ENCODE measurements around the gene PCLO. TPM values are rescaled to one million over a fixed set of nuclear protein-coding genes. Genes with fewer than 3 reads are reported as not detected.
"Not testable (repeated sequence)": the region's sequence is repeated elsewhere in the genome, so short reads cannot be mapped to it uniquely, and the experiment has no call there.

Gene PCLO
- total RNA-seq, 1 donor from 2014 or later: not detected

DNA sequence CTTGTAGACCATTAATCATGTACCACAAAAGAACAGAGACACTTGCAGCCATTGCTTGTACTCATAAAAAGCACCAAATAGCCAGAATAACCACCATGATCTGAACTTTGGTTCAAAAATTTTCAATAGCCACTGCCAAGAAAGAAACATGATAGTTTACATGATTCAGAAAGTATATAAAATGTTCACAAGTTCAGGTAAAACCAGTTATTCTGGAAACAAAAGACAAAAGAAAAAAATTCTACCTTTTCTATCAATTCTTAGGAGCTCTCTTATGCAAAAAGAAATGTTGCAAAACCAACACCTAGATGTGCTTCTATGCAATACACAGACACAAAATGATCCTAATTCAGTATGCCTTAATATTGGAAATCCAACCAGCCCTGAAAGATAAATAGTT, 108.7 kb downstream of the PCLO start:
- intact Hi-C loops (cut with micrococcal nuclease): no loop called here

DNA sequence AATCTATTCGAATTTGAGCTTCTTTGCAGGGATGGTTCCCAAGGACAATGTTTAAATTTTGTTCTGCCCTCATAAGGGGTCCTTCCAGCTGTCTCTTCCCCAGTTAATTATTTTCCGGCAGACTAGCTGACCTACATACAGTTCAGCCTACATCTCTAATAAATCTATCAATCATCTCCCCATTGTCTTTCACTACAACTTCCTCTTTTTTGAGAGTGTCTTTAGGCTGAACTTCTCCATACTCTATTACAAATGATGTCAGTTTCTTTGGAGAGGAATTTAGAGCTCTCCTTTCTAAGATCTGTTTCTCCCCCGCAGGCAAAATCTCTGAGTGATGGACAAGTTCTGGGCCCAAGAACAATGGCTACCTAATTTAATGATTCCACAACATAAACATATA, 122.2 kb downstream of the PCLO start:
- intact Hi-C loops (cut with micrococcal nuclease): no loop called here

DNA sequence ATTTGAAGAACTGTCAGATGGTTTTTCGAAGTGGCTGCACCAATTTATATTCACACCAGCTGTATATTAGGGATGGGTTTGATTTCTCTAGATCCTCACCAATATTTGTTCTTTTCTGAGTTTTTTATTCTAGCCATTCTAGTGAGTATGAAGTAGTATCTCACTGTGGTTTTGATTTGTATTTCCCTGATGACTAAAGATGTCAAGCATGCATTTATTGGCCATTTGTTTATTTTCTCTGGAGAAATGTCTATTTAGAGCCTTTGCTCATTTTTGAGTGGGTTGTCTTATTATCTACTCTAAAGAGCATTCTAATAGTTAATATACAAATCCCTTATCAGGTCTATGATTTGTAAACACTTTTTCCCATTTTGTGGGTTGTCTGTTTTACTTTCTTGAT, 123.9 kb downstream of the PCLO start:
- intact Hi-C loops (cut with micrococcal nuclease): no loop called here

DNA sequence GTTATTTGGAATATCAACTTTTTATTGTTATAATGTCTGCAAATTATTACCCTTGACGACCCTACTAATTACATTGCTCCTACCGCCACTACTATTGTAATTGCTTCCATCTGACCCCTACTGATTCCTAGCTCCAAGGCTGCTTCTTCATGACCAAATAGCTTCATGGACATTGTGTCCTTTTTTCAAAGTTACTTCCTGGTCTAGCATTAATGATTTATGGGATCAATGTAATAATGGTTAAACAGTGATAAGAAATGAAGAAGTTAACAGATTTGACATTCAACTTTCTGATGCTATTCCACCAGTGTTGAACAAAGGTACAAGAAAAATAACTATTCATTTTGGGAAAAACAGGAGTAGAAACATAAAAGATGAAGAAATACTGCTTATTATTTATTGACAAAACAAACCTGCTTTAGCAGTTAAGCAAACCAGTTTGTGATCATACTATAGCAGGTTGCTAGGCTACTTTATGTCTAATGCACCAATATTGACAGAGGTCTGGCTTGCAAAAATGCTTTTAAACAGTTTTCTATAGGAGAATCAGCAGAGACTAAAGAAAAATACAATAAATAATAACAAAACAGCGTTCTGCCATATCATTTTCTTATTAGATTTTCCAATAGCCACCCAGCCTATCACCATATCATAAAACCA, 125.8 kb downstream of the PCLO start:
- intact Hi-C loops (cut with micrococcal nuclease): no loop called here

DNA sequence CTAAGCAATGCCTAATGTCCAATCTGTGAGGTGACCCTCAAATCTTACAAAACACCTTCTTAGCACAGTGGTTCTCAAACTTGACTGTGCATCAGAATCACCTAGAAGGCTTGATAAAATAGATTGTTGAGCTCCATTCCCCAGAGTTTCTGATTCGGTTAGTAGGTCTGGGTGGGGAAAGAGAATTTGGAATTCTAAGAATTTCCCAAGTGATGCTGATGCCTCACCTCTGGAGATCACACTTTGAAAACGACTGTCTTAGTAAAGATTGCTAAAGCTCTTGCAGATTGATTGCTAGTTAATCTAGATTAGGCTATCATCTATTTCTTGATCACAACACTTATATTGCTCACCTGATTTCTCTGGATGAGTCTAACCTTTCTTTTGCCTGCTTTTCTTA, 126.6 kb downstream of the PCLO start:
- intact Hi-C loops (cut with micrococcal nuclease): no loop called here

DNA sequence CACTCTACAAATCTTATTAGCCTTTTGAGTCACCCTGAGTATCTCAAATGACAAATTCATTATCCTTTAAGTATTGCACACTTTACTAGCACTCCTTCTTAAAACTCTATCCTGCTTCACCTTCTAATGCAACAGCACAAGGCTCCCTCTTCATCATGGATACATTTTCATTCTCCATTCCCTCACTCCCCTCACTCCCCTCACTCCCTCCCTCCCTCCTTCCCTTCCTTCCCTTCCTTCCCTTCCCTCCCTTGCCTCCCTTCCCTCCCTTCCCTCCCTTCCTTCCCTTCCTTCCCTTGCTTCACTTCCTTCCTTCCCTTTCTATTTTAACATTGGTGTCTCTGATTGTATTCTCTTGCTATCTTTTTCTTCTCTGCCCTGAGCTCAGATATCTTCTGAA, 130.5 kb downstream of the PCLO start:
- intact Hi-C loops (cut with micrococcal nuclease): no loop called here

DNA sequence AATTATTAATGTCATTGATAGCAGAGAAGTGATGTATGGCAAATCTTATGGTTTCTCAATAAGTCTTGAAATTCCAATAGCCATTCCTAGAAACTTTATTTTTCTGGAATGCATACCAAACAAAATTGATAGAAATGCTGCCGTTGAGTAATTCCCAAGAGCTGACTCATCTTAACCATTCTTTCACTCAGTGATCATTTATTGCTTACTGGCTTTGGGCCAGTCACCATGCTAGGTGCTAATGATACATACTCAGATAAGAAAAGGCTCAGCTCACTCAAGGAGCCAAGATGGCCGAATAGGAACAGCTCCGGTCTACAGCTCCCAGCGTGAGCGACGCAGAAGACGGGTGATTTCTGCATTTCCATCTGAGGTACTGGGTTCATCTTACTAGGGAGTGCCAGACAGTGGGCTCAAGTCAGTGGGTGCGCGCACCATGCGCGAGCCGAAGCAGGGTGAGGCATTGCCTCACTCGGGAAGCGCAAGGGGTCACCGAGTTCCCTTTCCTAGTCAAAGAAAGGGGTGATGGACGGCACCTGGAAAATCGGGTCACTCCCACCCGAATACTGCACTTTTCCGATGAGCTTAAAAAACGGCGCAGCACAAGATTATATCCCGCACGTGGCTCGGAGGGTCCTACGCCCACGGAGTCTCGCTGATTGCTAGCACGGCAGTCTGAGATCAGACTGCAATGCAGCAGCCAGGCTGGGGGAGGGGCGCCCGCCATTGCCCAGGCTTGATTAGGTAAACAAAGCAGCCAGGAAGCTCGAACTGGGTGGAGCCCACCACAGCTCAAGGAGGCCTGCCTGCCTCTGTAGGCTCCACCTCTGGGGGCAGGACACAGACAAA, 138.6 kb downstream of the PCLO start:
- intact Hi-C loops (cut with micrococcal nuclease): not testable (repeated sequence)

DNA sequence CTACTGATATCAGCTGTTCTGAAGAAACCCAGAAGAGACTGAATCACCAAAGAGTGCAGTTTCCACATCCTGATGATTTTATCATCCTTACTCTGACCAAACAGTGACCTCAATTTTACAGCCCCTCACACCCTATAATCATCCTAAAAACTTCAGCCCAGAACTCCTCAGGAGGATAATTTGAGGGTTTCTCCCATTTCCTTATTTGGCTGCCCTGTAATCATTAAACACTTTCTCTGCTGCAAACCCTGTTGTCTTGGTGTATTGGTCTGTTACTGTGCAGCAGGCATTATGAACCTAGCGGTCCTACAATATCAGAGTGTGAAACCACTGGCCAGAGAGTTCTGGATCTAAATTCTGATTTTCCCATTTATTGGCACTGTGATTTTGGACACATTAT, 141.7 kb downstream of the PCLO start:
- intact Hi-C loops (cut with micrococcal nuclease): no loop called here

DNA sequence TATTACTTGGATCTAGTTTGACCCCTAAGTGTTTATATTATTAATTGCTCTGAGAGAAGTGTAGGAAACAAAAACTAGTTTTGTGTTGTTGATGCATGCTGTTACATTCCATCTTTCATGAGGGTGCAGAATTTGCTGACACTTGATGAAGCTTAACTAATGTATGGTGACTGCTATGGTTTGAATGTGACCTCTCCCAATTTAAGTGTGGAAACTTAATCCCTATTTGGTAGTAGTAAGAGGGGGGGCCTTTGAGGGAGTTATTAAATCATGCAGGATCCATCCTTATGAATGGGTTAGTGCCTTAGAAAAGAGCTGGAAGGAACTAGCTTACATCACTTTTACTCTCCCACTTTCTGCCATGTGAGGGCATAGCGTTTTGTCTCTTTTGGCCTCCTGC, 142.5 kb downstream of the PCLO start:
- intact Hi-C loops (cut with micrococcal nuclease): no loop called here

DNA sequence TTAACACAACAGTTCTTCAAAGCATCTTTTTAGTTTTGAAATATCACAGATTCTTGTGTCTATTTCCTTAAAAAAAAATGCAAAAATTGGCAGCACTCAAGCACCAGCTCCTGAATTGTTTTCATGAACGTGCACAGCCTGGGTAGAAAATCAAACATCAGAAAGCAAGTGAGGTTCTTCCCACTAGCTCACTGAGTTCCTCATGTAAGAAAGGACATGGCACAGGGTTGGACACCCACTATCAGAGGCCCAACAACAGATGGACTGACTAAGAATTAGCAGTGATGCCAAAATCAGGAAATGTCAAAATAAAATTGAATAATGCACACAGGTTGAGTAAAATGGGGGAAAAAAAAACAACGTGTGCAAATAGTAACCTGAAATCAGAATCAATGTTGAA, 146.8 kb downstream of the PCLO start:
- intact Hi-C loops (cut with micrococcal nuclease): no loop called here

DNA sequence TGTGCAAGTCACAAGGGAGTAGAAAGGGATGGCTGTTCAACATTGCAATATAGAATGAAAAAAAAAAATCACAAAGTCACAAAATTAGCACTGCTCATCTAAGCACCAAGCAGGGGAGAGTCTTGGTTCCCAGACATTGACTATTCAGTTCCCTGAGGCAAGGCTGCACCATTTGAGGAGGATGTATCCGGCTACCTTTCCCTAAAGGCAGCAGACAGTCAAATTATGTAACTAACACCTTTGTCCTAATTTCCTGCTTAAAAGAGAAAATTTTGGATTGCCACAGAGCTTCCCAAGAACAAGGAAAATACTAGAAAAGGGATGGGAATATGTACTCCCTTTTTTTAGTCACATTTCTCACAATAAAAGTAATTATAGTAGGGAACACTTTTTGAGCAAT, 148.1 kb downstream of the PCLO start:
- intact Hi-C loops (cut with micrococcal nuclease): no loop called here

DNA sequence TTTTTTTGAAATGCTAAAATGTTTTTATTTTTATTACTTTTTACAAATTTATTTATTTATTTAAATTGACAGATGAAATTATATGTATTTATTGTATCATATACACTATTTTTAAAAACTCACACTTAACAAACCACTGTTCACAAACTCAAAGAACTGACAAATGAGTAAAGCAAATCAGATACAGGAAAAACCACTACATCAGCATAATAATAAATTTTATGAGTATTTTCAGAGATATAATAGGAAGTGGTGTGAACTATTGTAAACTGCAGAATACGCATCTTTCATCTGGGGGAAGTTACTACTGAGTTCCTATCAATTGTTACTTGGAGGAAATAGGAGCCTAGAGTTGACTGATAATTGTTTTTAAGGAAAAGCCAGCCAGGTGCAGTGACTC, 150.7 kb downstream of the PCLO start:
- intact Hi-C loops (cut with micrococcal nuclease): no loop called here

DNA sequence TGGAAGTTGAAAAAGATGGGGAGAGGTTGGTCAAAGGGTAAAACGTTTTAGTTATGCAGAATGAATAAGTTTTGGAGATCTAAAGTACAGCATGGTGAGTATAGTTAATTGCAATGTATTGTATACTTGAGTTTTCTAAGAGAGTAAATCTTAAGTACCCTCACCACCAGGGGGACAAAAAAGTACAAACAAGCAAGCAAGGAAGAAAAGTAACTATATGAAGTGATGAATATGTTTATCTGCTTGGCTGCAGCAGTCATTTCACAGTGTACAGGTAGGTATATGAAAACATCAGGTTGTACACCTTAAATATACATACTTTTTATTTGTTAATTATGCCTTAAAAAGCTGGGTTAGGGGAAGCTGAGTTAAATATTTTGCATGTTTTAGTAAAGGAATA, 157.3 kb downstream of the PCLO start:
- intact Hi-C loops (cut with micrococcal nuclease): no loop called here

DNA sequence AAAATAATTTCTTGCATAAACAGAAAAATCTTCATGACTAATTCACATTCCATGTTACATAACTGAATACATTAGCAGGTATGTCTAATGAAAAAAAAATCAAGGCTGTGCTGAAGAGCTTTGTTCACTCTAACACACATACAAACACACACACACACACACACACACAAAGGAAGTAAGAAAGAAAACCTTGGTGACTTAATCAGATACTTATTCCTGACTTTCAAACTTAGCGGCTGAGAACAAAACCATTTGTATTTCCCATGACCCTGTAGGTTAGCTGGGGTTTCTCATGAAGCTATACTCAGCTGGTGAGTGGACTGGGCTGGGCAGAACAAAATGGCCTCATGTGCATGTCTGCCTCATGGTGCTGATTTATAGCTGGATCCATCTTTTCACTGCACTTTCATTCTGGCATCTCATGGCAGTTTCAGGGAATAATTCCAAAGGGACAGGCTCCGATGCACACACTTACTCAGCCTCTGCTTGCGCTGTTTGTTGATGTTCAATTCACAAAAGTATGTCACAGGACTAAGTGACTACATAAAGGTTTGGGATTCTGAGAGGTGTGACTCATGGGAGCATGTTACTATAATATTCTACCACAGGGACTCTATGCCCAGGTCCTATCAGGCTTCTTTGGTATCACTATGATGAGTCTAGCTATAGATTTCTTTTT, 161.2 kb downstream of the PCLO start:
- intact Hi-C loops (cut with micrococcal nuclease): loop anchor here (2.0 kb wide), 1 partner anchor 29 kb away; no protein-coding TSS in a partner anchor

DNA sequence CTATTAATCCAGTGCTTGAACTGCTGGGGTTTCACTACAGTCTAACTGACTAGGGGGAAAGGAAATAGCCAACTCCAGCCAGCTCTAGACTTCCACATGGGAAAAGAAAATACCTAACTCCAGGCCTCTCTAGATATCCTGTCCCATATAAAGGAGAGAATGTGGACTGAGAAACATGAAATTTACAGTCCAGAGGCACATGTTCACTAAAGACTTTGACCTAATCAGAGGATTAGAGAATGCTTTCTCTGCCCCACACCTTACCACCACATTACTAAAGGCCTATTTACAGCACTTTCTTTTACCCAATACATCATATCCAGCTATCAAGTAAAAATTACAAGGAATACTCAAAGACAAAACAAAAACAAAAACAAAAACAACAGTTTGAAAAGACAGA, 164.2 kb downstream of the PCLO start:
- intact Hi-C loops (cut with micrococcal nuclease): no loop called here

DNA sequence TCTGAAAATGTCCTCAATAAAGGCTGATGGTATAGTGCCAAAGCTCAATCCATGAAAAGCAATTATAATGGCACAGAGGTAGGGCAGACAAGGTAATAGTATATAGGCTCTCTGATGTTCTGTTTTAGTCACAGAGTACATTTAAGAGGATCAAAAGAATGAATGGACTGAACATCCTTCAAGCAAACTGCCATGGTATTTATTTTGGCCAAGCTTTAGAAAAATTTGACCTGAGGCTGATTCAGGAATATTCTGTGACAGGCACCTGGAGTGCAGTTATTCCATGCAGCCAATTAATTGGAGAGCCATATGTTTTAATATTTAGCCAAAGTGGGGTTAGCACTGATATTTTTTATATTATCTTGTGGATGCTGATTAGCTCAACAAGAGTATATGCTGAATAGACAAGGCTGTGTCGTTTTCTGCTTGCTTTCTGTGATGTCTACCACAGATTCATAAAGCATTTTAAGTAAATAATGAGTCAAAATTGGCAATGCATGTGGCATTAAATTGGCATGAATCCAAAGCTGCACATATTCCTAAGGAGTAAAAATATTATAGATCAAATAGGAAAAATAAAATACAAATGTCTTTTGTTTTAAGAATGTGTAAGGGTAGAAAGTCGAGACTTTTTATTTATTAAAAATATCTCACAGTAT, 177.4 kb downstream of the PCLO start:
- intact Hi-C loops (cut with micrococcal nuclease): no loop called here

DNA sequence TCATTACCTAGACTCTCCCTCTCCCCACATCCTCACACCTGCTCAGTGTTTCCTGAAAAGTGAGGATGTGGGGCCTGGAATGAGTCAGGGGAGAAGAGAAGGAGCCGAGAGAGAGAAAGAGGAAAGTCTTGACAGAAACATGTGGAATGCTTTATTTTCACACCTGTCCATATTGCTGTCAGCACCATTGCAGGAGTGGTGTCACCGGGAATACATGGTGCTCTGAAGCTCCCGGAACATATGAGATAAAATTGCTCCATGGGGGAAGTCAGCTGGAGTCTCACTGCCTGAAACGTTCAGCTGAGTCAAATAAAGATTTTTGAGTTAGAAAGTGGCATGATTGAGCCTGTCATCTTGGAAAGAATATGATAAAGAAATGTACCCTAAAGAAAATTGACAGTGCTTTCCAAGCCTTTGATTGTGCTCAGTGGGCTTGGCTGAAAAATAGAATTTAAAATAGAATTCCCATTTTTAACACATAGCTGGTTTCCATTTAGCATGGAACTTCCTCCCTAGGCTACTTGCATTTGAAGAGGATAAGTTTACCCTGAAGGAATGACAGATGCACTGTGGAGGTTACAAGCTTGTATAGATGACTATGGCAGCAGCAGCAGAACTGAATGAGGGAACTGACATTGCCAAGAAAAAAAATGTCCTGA, 182.4 kb downstream of the PCLO start:
- intact Hi-C loops (cut with micrococcal nuclease): no loop called here

DNA sequence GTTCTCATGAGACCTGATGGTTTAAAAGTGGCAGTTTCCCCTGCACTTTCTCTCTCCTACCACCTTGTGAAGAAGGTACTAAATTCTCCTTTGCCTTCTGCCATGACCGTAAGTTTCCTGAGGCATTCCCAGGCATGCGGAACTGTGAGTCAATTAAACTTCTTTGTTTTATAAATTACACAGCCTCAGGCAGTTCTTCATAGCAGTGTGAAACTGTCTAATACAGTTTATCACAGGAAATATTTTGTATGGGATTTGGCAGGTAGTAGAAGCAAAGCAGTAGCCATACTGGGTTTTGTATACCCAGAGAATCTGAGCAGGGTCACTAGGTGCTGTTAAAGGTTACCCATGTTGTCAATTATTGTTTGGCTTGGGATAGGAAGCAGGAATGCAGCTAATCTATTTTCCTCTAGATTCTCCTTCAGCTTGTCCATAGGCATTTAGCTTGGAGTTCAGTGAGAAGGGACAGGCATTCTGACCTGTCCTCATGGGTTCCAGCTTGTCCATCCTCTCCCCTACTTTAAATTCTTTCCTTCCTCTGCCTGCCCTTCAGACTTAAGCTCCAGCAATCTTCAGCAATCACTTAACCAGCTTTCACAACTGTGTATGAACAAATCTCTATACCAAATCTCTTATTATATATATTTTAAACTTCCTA, 186.7 kb downstream of the PCLO start:
- intact Hi-C loops (cut with micrococcal nuclease): no loop called here

DNA sequence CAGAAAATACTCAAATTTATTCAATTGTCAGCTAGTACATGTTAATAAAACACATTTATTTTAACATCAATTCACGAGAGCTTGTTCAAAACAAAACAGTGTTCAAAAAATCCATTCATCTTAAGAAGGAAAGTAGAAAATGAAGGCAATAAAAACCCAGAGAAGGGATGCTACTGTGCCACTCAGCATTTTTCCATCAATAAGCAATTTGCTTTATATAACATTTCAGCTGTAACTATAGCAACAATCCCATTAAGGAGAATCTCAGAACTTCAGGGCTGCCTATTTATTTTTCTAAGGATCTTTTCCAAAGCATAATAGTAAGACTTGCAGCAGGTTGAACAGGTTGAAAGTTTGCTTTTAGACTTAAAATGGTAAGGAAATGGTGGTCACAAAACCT, 190.5 kb downstream of the PCLO start:
- intact Hi-C loops (cut with micrococcal nuclease): no loop called here

DNA sequence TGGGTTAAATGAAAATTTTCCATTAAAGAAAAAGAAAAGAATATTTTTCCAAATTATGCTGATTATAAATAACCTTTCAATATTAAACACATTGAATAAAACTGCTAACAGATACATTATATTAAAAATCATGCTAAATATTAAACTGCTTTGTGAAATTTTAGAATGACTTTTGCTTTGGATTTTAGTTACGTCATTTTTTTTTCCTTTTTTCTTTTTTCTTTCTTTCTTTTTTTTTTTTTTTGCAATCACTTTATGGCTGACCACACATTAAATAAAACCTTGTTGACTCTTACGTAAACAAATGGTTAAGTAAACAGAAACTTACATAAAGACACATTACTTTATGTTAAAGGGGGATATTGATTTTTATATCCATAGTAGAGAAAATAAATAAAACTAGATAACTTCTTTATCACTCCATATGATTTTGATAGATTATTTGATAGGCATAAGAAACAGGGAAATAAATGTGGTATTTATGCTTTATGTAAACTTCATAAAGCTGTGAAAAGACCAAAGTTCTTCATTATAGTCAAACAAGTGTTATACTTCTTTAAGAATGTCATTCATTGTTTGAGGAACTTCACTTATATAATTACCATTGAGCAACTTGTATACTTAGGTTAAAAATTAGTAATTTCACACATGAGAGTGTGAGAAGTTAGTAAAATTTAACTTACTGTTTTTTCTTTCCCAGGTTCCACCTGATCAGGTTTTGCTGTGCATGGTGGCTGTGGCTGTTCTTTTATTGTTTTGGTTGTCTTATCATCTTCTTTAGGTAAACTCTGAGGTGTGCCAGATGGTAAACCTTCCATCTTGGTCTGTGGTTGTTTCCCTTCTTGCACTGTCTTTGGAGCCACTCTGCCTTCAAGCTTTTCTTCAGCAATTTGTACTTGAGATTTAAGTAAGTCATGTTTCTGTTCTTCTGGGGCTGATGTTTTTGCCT, 197.3 kb downstream of the PCLO start:
- intact Hi-C loops (cut with micrococcal nuclease): no loop called here
